Tibial nerve (tissue), 4 donors: ENCODE measurements around the gene ILRUN.

Experiments used
- EP300 ChIP-seq, 2 donors: sonication (generic); formaldehyde crosslinking; IDR thresholded peaks; one replicate each; pipeline ENCODE4 v1.6.1; 2017; ENCODE audit warnings: antibody characterized with exemption in 2 of 2, mild to moderate bottlenecking in 1 of 2
- POLR2A ChIP-seq, 2 donors: fragments of 450-650 bp; IDR thresholded peaks; one replicate each; pipeline ENCODE4 v1.6.1; 2017; ENCODE audit warnings: antibody characterized with exemption in 2 of 2, mild to moderate bottlenecking in 2 of 2, moderate library complexity in 2 of 2
- TF ChIP-seq, protein P1 (sequence below), 5 experiments: fragments of 200-600 bp in 3 of 5; fragments of 450-650 bp in 2 of 5; sonication (generic) in 3 of 5; IDR thresholded peaks; one replicate each; pipeline ENCODE4 v1.5.1; 2016 to 2019; ENCODE audit warnings: antibody characterized with exemption in 5 of 5, mild to moderate bottlenecking in 3 of 5, moderate library complexity in 2 of 5

DNA sequence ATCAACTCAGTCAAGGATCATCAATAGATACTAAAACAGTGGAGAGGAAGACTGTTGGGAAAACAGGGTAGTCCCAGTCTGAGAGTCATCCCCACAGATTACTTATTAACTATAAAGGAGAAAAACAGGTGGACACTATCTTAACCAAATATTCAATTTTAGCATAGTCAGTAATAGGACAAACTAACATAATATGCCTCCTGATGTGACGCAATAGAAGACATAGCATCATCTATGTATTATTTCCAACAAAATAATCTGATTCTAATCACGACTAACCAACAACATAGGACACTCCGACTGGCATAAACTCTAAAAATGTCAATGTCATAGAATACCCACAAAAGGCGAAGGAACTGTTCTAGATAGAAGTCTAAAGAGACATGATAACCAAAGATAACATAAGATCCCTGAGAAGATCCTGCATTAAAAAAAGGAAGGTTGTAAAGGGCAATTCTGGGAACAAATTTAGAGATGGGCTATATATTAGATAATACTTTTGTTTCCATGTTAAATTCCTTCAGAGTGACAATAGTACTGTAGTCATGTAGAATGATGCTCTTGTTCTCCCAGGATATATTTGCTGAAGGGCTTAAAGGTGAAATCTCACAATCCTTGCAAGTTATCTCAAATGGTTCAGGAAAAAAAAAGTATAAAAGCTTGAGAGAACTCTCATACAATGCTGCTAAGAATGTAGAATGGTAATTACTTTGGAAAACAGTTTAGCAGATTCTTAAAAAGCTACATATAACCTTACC is 28.9 kb downstream of the ILRUN start:
- no peak for TF ChIP-seq POLR2A (IDR thresholded peaks at IDR 0.05)
- TF ChIP-seq, protein P1, sequence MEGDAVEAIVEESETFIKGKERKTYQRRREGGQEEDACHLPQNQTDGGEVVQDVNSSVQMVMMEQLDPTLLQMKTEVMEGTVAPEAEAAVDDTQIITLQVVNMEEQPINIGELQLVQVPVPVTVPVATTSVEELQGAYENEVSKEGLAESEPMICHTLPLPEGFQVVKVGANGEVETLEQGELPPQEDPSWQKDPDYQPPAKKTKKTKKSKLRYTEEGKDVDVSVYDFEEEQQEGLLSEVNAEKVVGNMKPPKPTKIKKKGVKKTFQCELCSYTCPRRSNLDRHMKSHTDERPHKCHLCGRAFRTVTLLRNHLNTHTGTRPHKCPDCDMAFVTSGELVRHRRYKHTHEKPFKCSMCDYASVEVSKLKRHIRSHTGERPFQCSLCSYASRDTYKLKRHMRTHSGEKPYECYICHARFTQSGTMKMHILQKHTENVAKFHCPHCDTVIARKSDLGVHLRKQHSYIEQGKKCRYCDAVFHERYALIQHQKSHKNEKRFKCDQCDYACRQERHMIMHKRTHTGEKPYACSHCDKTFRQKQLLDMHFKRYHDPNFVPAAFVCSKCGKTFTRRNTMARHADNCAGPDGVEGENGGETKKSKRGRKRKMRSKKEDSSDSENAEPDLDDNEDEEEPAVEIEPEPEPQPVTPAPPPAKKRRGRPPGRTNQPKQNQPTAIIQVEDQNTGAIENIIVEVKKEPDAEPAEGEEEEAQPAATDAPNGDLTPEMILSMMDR (IDR thresholded peaks at IDR 0.05) = no peak
- no peak for TF ChIP-seq EP300 (IDR thresholded peaks at IDR 0.05)
